Epithelial cell of esophagus (primary cell): ENCODE results near the gene NAGS.
"Not testable (repeated sequence)": the region's sequence is repeated elsewhere in the genome, so short reads cannot be mapped to it uniquely, and the experiment has no call there.

Experiments
- DNase-seq: peaks from one replicate; pipeline ENCODE4 v3.0.0; 2010; ENCODE audit warnings: low read depth
- H3K4me3 ChIP-seq: 2 replicates; pipeline ENCODE4 v1.5.1; 2011; ENCODE audit warnings: mild to moderate bottlenecking, low read length, control low read depth
- TF ChIP-seq, protein P1 (sequence below): IDR thresholded peaks from 2 replicates; pipeline ENCODE4 v1.5.1; 2011; ENCODE audit warnings: low read depth, mild to moderate bottlenecking, low read length, control low read depth, inconsistent platforms; ENCODE audit not compliant: insufficient read depth; ENCODE audit errors: missing control alignments

NAGS gene

DNA sequence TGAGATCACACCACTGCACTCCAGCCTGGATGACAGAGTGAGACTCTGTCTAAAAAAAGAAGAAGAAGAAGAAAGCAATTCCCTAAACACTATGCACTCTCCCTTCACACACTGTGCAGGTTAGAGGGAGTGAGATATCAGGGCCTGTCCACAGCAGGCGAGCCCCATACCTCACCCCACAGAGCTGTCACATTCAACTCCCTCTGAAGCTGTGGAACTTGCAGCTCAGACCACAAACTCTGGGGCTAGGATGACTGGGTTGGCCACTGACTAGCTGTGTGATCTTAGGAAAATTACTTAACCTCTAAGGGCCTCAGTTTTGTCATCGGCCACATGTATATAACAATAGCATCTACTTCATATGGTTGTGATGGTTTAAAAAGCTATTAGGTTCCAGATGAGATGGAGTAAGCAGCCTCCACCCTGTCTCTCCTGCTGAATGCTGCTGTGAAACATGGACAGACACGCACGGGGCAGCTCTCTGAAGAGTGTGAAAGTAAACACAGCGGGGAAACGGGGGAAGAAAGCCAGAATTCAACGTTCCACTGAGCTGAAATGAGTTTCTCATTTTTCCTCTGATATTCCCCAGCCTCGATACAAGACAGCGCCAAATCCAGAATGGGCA, 37.1 kb upstream of the NAGS start:
- no peak for DNase-seq
- no peak overlapping the region for H3K4me3 ChIP-seq
- TF ChIP-seq, protein P1, sequence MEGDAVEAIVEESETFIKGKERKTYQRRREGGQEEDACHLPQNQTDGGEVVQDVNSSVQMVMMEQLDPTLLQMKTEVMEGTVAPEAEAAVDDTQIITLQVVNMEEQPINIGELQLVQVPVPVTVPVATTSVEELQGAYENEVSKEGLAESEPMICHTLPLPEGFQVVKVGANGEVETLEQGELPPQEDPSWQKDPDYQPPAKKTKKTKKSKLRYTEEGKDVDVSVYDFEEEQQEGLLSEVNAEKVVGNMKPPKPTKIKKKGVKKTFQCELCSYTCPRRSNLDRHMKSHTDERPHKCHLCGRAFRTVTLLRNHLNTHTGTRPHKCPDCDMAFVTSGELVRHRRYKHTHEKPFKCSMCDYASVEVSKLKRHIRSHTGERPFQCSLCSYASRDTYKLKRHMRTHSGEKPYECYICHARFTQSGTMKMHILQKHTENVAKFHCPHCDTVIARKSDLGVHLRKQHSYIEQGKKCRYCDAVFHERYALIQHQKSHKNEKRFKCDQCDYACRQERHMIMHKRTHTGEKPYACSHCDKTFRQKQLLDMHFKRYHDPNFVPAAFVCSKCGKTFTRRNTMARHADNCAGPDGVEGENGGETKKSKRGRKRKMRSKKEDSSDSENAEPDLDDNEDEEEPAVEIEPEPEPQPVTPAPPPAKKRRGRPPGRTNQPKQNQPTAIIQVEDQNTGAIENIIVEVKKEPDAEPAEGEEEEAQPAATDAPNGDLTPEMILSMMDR = no peak

DNA sequence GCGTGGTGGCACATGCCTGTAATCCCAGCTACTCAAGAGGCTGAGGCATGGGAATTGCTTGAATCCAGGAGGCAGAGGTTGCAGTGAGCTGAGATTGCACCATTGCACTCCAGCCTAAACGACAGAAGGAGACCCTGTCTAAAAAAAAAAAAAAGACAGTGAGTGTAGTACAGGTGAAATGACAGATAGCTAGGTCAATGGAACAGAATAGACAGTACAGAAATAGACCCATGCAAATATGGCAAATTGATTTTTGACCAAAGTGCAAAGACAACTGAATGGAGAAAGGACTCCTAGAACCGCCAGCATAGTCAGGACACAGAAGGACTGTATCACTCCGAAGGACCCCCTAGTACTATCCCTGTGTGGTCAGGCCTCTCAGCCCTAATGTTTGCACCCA, 34.1 kb upstream of the NAGS start:
- no peak for DNase-seq
- no peak overlapping the region for H3K4me3 ChIP-seq
- TF ChIP-seq, protein P1 = no peak

- H3K4me3 ChIP-seq, DNase-seq: not testable (repeated sequence)
Measured at GRCh38 chr17:43971436-43971835, 33.0 kb upstream of the NAGS start.

GRCh38 chr17:43972444-43973212, 31.8 kb upstream of the NAGS start:
- not testable (repeated sequence) for H3K4me3 ChIP-seq, DNase-seq

GRCh38 chr17:43974382-43975266, 29.8 kb upstream of the NAGS start:
- H3K4me3 ChIP-seq = no peak overlapping the region
- DNase-seq = no peak
- TF ChIP-seq, protein P1 = no peak

GRCh38 chr17:43975898-43976297, 28.5 kb upstream of the NAGS start:
- no peak overlapping the region for H3K4me3 ChIP-seq
- no peak for DNase-seq
- TF ChIP-seq, protein P1 = no peak

DNA sequence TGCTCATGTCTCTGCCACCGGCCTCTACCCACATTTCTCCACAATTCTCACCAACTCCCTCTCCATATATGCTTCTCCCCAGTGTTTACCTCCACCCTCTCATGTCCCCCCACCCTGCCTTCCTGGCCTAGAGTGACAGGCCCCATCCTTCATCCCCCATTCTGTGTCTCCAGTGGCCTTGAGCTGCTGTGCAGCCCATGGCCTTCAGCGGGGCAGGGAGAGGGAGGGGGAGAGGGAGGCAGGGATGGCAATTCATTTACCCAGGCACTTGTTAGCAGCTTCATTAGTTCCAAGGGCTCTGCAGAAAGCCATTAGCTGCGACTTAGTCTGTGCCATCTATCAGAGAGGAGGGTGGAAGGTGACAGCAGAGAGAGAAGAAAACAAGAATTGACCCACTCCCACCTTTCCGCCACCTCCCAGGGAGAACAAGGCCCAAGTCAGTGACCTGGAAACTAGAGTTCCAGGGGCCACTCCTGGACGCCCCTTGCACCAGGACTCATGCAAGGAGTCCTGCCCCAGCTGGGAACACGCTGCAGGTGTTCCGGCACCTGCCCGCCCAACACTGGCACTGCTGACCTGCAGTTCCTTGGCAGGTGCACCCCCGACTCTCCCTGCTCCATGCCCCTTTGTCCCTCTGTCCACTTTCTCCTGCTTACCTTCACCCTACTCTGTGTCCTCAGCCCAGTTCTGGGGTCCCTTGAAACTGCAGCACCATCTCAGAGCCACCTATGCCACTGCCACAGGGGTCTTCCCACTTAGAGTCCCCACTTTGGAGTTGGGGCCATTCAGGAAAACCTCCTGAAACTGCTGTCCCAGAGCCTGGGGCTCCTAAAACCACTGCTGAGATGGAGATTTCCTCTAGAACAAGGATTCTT, 27.2 kb upstream of the NAGS start:
- no peak for DNase-seq
- TF ChIP-seq, protein P1 = no peak
- H3K4me3 ChIP-seq = no peak overlapping the region
